Gastroesophageal sphincter (tissue), 3 donors: ENCODE results near the gene KL.

Source experiments
- EP300 ChIP-seq: sonication (generic); formaldehyde crosslinking; IDR thresholded peaks from one replicate; pipeline ENCODE4 v1.6.1; 2017; ENCODE audit warnings: antibody characterized with exemption, mild to moderate bottlenecking
- POLR2A ChIP-seq, 2 donors: fragments of 450-650 bp; IDR thresholded peaks; one replicate each; pipeline ENCODE4 v1.6.1; 2017; ENCODE audit warnings: antibody characterized with exemption in 2 of 2, mild to moderate bottlenecking in 2 of 2, moderate library complexity in 1 of 2
- POLR2AphosphoS5 ChIP-seq: sonication (generic); formaldehyde crosslinking; IDR thresholded peaks from one replicate; pipeline ENCODE4 v1.6.1; 2017; ENCODE audit warnings: antibody characterized with exemption
- TF ChIP-seq, protein P1 (sequence below), 4 experiments: fragments of 200-600 bp in 2 of 4; fragments of 450-650 bp in 2 of 4; sonication (generic) in 1 of 4; IDR thresholded peaks; one replicate each; pipeline ENCODE4 v1.5.1; 2017 to 2019; ENCODE audit warnings: antibody characterized with exemption in 4 of 4, mild to moderate bottlenecking in 2 of 4, moderate library complexity in 2 of 4

DNA sequence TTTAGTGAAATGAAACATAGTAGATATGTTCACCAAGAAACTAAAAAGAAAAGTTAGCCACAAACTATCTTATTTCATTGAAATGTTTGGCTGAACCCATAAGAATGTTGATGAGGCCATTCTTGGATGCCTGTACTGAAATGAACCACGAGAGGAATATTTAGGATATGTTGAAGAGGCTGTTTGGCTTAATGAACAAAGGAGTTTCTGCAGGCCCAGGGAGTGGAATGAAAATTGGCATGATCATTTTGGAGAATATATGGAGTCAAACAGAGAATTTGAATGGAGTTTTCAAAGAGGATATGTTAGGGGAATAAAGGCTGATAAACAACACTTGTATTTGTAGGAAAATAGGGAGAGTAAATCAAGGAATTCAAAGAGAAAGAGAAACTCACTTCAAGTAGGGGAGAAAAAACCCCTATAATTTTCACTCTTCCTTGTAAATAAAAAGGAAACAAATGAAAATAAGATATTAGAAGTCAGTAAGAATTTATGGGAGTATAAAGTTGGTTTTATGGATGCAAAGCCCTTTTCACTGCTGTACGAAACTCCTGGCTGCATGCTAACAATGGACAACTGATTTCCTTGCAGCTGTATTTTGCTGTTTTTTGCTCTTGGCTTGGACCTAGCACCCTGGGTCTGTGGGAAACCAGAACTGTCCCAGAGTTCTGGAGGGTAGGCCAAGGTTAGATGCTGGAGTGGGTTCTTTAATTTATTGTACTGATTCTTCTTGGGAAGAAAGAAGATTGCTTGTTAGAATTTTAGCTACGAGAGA is 36.5 kb downstream of the KL start:
- TF ChIP-seq, protein P1, sequence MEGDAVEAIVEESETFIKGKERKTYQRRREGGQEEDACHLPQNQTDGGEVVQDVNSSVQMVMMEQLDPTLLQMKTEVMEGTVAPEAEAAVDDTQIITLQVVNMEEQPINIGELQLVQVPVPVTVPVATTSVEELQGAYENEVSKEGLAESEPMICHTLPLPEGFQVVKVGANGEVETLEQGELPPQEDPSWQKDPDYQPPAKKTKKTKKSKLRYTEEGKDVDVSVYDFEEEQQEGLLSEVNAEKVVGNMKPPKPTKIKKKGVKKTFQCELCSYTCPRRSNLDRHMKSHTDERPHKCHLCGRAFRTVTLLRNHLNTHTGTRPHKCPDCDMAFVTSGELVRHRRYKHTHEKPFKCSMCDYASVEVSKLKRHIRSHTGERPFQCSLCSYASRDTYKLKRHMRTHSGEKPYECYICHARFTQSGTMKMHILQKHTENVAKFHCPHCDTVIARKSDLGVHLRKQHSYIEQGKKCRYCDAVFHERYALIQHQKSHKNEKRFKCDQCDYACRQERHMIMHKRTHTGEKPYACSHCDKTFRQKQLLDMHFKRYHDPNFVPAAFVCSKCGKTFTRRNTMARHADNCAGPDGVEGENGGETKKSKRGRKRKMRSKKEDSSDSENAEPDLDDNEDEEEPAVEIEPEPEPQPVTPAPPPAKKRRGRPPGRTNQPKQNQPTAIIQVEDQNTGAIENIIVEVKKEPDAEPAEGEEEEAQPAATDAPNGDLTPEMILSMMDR (IDR thresholded peaks at IDR 0.05) = no peak
- TF ChIP-seq POLR2A (IDR thresholded peaks at IDR 0.05) = no peak
- no peak for TF ChIP-seq EP300
- TF ChIP-seq POLR2AphosphoS5 = no peak
